ENCODE data around the gene SRPX2. TPM values are rescaled to one million over a fixed set of nuclear protein-coding genes. Genes with fewer than 3 reads are reported as not detected.

SRPX2 gene
- total RNA-seq, 1 donor from 2014 or later: 0.38 TPM

GRCh38 chrX:100672966-100673365 is 29.0 kb downstream of the SRPX2 start:
- DNase-seq (ENCODE audit: low spot score, unreplicated experiment): no peak
- Mint-ChIP-seq H3K4me1 (ENCODE audit: low read depth) (peaks cover 3% of the 10 kb centered on the region), H3K27ac (no peak overlapping the region), H3K27me3 (no peaks in the 10 kb centered on the region), H3K4me3 (ENCODE audit: low read depth) (no peak overlapping the region), H3K36me3 (ENCODE audit: insufficient read depth) (no peaks in the 10 kb centered on the region), H3K9me3 (ENCODE audit: low read depth) (peaks cover 5% of the 10 kb centered on the region)
- TF ChIP-seq CTCF (IDR thresholded peaks at IDR 0.05; ENCODE audit: unreplicated experiment): no peak

GRCh38 chrX:100673397-100673953 is 29.5 kb downstream of the SRPX2 start:
- H3K36me3 Mint-ChIP-seq (ENCODE audit: insufficient read depth): no peaks in the 10 kb centered on the region
- TF ChIP-seq CTCF (IDR thresholded peaks at IDR 0.05; ENCODE audit: unreplicated experiment): no peak
- no peak overlapping the region for H3K4me3 Mint-ChIP-seq (ENCODE audit: low read depth)
- peaks cover 5% of the 10 kb centered on the region for H3K9me3 Mint-ChIP-seq (ENCODE audit: low read depth)
- no peak for DNase-seq (ENCODE audit: low spot score, unreplicated experiment)
- no peak overlapping the region for H3K27ac Mint-ChIP-seq
- H3K4me1 Mint-ChIP-seq (ENCODE audit: low read depth): peaks cover under 1% of the 10 kb centered on the region
- no peaks in the 10 kb centered on the region for H3K27me3 Mint-ChIP-seq

- DNase-seq (ENCODE audit: low spot score, unreplicated experiment): no peak
- Mint-ChIP-seq H3K27ac (no peak overlapping the region), H3K27me3 (no peaks in the 10 kb centered on the region), H3K9me3 (ENCODE audit: low read depth) (peaks cover 5% of the 10 kb centered on the region), H3K36me3 (ENCODE audit: insufficient read depth) (no peaks in the 10 kb centered on the region), H3K4me3 (ENCODE audit: low read depth) (no peak overlapping the region), H3K4me1 (ENCODE audit: low read depth) (no peaks in the 10 kb centered on the region)
- no peak for TF ChIP-seq CTCF (IDR thresholded peaks at IDR 0.05; ENCODE audit: unreplicated experiment)
Observed at GRCh38 chrX:100674705-100675104, 30.7 kb downstream of the SRPX2 start.

GRCh38 chrX:100677611-100678181 is 33.7 kb downstream of the SRPX2 start:
- H3K4me3 Mint-ChIP-seq (ENCODE audit: low read depth): no peak overlapping the region
- TF ChIP-seq CTCF (IDR thresholded peaks at IDR 0.05; ENCODE audit: unreplicated experiment): no peak

GRCh38 chrX:100680756-100681155 is 36.8 kb downstream of the SRPX2 start:
- no peaks in the 10 kb centered on the region for H3K27me3 Mint-ChIP-seq

More at GRCh38 chrX:100677611-100678181, 33.7 kb downstream of the SRPX2 start:
- Mint-ChIP-seq H3K4me1 (ENCODE audit: low read depth) (no peaks in the 10 kb centered on the region), H3K36me3 (ENCODE audit: insufficient read depth) (no peaks in the 10 kb centered on the region), H3K27me3 (no peaks in the 10 kb centered on the region), H3K27ac (no peak overlapping the region), H3K9me3 (ENCODE audit: low read depth) (peaks cover 5% of the 10 kb centered on the region)
- no peak for DNase-seq (ENCODE audit: low spot score, unreplicated experiment)

More at GRCh38 chrX:100680756-100681155, 36.8 kb downstream of the SRPX2 start:
- Mint-ChIP-seq H3K27ac (no peak overlapping the region), H3K9me3 (ENCODE audit: low read depth) (no peaks in the 10 kb centered on the region), H3K4me1 (ENCODE audit: low read depth) (no peaks in the 10 kb centered on the region), H3K36me3 (ENCODE audit: insufficient read depth) (no peaks in the 10 kb centered on the region), H3K4me3 (ENCODE audit: low read depth) (no peak overlapping the region)
- no peak for DNase-seq (ENCODE audit: low spot score, unreplicated experiment)
- no peak for TF ChIP-seq CTCF (IDR thresholded peaks at IDR 0.05; ENCODE audit: unreplicated experiment)
